ENCODE measurements around the gene ADGRV1.
"Not testable (repeated sequence)": the region's sequence is repeated elsewhere in the genome, so short reads cannot be mapped to it uniquely, and the experiment has no call there.

ADGRV1 gene

DNA sequence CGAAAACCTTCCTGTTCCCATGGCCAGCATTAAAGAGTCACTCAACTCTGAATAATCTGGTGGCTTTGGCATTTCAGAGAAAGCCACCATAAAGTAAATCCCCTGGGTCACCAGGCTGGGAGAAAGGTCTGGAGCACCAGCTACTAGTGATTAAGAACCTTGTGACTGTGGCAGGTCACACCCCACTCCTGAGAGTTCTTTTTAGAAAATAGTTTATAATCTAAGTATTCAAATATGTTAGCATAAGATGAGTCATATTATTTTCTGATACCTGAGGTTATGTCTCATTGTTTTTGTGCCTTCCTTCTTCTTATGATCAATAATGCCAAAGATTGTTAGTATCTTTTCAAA is 472.8 kb downstream of the ADGRV1 start:
- no peak overlapping the region for H3K4me3 ChIP-seq (ENCODE audit: low read depth, low read length)
- DNase-seq (ENCODE audit: low read depth), result no peak
- TF ChIP-seq, protein P1, sequence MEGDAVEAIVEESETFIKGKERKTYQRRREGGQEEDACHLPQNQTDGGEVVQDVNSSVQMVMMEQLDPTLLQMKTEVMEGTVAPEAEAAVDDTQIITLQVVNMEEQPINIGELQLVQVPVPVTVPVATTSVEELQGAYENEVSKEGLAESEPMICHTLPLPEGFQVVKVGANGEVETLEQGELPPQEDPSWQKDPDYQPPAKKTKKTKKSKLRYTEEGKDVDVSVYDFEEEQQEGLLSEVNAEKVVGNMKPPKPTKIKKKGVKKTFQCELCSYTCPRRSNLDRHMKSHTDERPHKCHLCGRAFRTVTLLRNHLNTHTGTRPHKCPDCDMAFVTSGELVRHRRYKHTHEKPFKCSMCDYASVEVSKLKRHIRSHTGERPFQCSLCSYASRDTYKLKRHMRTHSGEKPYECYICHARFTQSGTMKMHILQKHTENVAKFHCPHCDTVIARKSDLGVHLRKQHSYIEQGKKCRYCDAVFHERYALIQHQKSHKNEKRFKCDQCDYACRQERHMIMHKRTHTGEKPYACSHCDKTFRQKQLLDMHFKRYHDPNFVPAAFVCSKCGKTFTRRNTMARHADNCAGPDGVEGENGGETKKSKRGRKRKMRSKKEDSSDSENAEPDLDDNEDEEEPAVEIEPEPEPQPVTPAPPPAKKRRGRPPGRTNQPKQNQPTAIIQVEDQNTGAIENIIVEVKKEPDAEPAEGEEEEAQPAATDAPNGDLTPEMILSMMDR (conservative IDR thresholded peaks at IDR 0.05; ENCODE audit: low read depth, low read length), result no peak

DNA sequence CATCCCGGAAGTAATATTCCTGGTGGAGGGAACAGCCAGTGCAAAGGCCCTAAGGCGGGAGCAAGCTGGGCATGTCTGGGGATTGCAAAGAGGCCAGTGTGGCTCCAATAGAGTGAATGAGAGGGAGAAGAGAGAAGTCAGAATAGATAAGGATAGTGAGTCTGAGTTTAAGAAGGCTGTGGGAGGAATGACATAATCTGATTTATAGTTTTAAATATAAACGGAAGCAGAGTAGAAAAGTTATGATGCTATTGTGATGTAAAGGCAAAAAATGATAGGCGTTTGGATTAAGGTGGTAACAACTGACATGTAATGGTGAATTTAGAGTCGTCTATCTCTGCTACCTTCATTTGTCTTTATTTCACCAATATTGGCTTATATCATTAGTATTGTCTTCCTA is 473.5 kb downstream of the ADGRV1 start:
- TF ChIP-seq, protein P1 (conservative IDR thresholded peaks at IDR 0.05; ENCODE audit: low read depth, low read length), result no peak
- no peak overlapping the region for H3K4me3 ChIP-seq (ENCODE audit: low read depth, low read length)
- DNase-seq (ENCODE audit: low read depth), result no peak

DNA sequence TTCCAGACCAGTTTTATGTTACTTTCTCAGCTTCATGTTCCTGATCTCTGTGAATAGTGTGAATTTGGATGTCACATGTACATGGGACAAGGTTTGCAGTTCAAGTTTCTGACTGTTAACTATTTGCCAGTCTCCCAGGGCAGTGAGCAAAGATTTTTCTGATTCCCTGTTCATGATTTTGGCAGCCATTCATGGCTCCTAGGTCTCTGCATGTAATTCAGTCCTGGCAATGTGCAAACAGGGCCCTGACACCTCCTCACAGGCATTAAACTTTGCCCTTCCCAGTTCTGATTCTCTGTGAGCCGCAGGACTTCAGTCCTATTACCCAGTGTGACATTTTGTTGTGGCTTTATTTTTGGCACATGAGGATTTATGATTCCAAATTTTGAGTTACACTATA is 474.8 kb downstream of the ADGRV1 start:
- H3K4me3 ChIP-seq (ENCODE audit: low read depth, low read length), result no peak overlapping the region
- TF ChIP-seq, protein P1 (conservative IDR thresholded peaks at IDR 0.05; ENCODE audit: low read depth, low read length), result no peak
- no peak for DNase-seq (ENCODE audit: low read depth)

DNA sequence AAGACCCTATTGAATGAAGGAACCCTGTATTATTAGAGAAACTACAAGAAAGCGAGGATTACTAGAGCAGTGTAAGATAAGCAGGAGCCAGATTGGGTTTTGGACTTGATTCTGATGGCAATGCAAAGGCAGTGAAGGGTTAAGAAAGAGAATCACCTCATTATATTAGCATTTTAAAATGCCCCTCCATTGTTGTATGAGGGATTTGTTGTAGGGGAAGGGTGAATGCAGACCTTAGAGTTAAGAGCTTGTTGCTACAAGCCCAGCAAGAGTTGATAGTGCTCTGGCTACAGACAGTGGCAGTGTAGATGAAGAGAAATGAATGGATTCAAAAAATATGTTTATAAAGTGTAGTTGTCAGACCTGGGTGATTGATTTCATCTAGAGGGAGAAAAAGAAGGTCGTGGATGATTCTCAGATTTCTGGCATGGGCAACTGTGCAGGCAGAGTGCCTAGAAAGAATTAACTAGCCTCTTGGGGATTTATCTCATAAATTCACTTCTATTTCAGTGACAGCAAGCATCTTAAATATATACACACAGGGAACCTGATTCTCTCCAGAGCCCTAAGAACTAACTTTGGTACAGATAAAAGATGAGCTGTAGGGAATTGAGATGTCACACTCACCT is 479.7 kb downstream of the ADGRV1 start:
- TF ChIP-seq, protein P1 (conservative IDR thresholded peaks at IDR 0.05; ENCODE audit: low read depth, low read length), result no peak
- no peak overlapping the region for H3K4me3 ChIP-seq (ENCODE audit: low read depth, low read length)
- DNase-seq (ENCODE audit: low read depth), result no peak

DNA sequence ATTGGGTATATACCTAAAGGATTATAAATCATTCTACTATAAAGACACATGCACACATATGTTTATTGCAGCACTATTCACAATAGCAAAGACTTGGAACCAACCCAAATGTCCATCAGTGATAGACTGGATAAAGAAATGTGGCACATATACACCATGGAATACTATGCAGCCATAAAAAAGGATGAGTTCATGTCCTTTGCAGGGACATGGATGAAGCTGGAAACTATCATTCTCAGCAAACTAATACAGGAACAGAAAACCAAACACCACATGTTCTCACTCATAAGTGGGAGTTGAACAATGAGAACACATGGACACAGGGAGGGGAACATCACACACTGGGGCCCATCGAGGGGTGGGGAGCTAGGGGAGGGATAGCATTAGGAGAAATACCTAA is 482.5 kb downstream of the ADGRV1 start:
- not testable (repeated sequence) for H3K4me3 ChIP-seq (ENCODE audit: low read depth, low read length); DNase-seq (ENCODE audit: low read depth)

DNA sequence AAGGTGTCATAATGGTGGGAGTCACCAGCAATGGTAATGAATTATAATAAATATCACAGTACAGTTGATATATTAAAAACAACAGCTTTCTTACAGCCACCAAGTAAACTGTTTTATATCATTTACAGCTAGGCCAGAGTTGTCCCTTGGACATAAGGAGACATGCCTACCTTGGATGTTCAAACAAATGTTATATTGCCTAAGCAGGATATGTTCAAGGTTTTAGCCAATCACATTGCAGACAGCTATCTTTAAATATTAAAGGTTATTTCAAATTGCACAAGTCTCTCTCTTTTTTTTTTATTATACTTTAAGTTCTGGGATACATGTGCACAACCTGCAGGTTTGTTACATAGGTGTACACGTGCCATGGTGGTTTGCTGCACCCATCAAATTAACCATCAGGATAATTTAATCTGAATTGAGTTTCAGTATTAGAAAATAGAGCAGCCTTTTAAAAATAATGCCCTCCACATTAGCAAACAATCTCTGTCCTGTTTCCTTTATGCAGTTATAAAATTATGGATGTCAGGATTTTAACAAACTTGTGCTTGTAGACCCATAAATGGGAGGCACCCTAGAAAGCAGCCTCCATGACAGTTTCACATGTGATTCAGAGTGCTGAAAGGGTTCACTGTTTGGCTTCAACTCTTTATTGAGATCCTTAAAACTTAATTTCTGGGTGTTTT is 483.8 kb downstream of the ADGRV1 start:
- TF ChIP-seq, protein P1 (conservative IDR thresholded peaks at IDR 0.05; ENCODE audit: low read depth, low read length), result no peak
- DNase-seq (ENCODE audit: low read depth), result no peak
- no peak overlapping the region for H3K4me3 ChIP-seq (ENCODE audit: low read depth, low read length)

DNA sequence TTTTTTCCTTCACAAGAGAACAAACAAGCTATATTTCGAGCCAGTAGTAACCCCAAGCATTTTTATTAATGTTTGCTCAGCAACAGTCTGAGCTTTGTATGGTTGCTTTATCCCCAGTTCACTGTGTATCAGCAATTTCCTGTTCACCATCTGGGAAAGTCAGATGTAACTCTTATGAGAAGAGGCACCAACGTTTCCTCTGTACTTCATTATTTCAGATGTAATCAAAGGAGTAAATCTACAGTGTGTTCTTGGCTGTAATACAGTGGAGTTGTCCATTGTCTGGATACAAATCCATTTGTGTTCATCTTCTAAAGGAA is 484.3 kb downstream of the ADGRV1 start:
- H3K4me3 ChIP-seq (ENCODE audit: low read depth, low read length), result no peak overlapping the region
- no peak for DNase-seq (ENCODE audit: low read depth)
- TF ChIP-seq, protein P1 (conservative IDR thresholded peaks at IDR 0.05; ENCODE audit: low read depth, low read length), result no peak

Data from choroid plexus epithelial cell (primary cell).